HS-27A (cell line): ENCODE results near the gene SIPA1L2.

Experiments
- DNase-seq: peaks from one replicate; pipeline ENCODE4 v3.0.0-alpha.2; 2012; ENCODE audit warnings: low read depth, missing footprints

The SIPA1L2 gene

DNA sequence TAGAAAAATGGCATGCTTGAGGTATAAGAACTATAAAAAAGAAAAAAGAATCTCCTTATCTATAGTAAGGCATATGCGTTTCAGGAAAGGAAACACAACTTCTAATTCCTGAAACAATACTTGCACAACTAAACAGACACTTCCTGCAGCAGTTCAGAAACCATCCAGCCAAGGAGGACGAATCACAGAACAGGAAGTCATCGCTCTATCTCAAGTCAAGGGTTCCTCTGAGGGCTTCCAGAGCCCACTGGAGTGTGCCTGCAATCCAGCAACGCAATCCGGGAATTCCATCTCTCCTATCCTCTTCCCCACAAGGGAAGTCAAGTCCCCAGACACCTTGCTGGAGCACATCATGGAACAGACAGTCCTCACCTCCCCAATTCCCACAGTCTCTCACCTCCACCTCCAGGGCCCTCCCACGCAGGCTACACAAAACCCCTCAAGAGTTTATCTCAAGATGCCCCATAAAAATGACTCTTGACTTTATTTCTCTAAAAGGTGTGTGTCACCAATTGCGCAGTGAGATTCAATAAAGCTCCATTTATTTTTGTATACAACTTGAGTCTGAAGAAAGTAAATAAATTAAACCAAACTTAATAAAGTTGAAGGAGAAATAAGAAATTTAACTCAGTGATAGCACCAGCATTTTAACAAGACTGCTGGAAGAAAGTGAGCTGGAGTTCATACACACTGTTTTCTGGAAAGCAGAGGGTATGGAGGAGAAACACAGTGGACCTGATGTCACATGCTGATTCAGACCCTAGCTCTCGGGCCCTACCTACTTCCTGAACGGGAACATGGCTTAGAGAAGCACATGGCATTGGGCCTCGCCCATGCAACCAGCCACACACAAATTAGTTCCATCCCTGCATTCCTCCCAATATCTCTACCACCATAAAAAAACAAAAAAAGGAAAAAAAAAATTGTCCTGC lies 39.9 kb downstream of the SIPA1L2 start:
- DNase-seq: no peak

DNA sequence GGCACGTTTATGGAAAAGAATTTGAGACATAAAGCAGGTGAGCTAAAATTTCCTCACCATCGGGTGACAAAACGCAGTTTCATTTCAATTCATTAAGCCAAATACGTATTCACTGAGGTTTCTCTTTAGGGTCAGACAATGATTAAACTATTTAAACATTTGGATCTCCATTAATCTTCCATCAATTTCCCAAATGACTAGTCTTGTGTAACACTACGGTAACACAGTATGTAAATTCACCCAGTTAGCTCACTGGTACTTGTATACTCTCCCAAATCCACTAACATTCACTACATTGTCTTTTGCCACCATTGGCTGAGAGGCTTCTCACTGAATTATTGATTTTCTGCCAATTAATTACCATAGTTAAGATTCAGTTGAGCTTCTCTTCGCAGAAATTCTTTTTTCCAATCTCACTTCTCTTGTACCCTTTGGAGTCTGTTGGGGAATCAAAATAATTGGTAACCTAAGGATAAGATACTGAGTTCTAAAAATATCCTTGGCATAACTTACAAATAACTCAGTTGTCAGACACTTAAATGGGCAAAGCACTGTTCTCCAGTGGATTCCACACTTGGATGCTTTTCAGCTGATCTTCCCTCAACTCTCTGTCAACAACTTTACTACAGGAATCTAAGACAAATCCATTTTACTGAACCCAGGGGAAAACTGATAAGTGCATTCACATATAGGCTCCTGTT lies 40.7 kb downstream of the SIPA1L2 start:
- DNase-seq: no peak

DNA sequence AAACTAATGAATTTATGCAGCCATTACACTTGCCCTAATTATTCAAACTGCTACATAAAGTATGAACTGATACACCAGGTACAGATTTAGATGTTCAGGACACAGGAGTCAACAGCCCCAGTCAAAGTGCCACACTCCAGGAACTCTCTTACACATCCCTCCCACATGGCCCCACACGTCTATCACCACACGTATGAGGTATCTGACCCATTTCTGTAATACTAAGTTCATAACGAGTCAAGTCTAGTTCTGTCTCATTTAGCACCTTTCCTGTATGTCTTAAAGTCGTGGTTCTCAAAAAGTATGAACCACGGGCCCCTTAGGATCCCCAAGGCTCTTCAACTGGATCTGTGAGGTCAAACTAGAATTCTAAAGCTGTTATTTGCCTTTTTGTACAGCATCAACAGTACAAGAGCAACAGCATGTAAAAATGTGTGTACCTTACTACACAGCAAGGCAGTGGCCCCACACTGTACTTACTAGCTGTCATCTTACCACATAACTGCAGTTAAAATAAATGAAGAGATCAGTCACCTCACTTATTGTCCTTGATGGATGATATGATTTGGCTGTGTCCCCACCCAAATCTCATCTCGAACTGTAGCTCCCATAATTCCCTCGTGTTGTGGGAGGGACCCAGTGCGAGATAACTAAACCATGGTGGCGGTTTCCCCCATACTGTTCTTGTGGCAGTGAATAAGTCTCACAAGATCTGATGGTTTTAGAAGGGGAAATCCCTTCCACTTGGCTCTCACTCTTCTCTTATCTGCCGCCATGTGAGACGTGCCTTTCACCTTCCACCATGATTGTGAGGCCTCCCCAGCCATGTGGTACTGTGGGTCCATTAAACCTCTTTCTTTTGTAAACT lies 42.6 kb downstream of the SIPA1L2 start:
- no peak for DNase-seq

DNA sequence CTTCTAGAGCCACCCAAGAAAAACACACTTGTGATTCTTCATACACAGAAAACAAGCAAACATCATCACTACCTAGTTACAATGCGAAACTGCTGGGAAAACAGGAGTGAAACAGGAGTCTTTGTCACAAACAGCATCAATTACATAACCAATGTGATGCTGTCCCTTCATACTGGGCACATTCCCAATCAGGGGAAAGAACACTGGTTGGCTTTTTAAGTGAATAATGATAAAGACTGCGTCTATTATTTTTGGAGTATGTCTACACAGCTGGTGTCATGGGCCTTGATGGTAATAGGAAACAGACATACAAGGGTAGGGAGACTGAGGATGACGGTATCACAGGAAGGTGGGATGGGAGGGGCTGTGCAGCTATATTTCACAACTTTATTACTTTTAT lies 43.3 kb downstream of the SIPA1L2 start:
- DNase-seq: no peak

DNA sequence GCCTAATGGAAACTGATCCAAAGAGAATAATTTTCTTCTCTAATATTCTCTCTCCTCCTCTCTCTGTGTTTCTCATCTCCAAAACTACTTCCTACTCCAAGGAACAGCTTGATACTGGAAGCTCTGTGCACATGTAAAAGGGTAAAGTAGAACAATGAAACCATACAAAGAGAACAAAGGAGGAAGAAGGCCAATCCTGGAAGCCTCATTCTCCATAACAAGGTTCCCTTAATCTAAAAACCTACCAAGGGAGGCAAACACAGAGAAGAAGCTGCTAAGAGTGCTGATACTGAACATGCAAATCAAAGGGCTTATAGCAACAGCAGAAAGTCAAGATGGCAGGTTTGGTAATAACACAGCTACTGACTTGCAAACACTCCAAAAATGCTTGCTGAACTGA lies 44.4 kb downstream of the SIPA1L2 start:
- DNase-seq: no peak

DNA sequence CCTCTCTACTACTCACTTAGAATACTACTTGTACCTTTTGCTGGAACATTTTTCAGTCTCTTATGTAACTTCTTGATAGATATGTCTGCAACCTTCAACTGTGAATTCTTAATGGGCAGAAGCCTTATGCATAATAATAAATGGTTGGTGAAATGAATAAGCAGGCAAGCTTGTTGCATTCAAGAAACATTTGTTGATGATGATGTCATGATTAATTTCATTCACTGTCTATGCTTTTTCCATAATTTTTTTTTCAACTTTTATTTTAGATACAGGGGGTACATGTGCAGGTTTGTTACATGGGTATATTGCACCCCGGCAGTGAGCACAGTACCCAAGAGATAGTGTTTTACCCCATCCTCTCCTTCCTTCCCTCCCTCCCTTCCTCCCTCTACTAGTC lies 48.0 kb downstream of the SIPA1L2 start:
- no peak for DNase-seq
